ENCODE measurements around the gene FBXL20.

- TF ChIP-seq ZNF155 (tag by site-specific recombination; IDR thresholded peaks at IDR 0.05), result no peak
- TF ChIP-seq ZBTB26 (tag by site-specific recombination; optimal IDR thresholded peaks at IDR 0.05), result no peak
- no peak for TF ChIP-seq TCF7L2 (IDR thresholded peaks at IDR 0.05; ENCODE audit: borderline replicate concordance, low read depth, low read length)
- TF ChIP-seq ZNF544 (tag by site-specific recombination; IDR thresholded peaks at IDR 0.05), result no peak
- TF ChIP-seq, protein P1, sequence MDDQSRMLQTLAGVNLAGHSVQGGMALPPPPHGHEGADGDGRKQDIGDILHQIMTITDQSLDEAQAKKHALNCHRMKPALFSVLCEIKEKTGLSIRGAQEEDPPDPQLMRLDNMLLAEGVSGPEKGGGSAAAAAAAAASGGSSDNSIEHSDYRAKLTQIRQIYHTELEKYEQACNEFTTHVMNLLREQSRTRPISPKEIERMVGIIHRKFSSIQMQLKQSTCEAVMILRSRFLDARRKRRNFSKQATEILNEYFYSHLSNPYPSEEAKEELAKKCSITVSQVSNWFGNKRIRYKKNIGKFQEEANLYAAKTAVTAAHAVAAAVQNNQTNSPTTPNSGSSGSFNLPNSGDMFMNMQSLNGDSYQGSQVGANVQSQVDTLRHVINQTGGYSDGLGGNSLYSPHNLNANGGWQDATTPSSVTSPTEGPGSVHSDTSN (CRISPR knock-in tag; IDR thresholded peaks at IDR 0.05), result no peak
- TF ChIP-seq, protein P2, sequence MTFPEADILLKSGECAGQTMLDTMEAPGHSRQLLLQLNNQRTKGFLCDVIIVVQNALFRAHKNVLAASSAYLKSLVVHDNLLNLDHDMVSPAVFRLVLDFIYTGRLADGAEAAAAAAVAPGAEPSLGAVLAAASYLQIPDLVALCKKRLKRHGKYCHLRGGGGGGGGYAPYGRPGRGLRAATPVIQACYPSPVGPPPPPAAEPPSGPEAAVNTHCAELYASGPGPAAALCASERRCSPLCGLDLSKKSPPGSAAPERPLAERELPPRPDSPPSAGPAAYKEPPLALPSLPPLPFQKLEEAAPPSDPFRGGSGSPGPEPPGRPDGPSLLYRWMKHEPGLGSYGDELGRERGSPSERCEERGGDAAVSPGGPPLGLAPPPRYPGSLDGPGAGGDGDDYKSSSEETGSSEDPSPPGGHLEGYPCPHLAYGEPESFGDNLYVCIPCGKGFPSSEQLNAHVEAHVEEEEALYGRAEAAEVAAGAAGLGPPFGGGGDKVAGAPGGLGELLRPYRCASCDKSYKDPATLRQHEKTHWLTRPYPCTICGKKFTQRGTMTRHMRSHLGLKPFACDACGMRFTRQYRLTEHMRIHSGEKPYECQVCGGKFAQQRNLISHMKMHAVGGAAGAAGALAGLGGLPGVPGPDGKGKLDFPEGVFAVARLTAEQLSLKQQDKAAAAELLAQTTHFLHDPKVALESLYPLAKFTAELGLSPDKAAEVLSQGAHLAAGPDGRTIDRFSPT (tag by site-specific recombination; IDR thresholded peaks at IDR 0.05), result no peak
- no peak for TF ChIP-seq OVOL3 (tag by site-specific recombination; IDR thresholded peaks at IDR 0.05)
- no peak for TF ChIP-seq ZNF133 (tag by site-specific recombination; IDR thresholded peaks at IDR 0.05)
- no peak for TF ChIP-seq ZNF274 (IDR thresholded peaks at IDR 0.05; ENCODE audit: low read length)
- TF ChIP-seq ZNF274 (tag by site-specific recombination; IDR thresholded peaks at IDR 0.05; ENCODE audit: borderline replicate concordance), result no peak
- TF ChIP-seq, protein P3, sequence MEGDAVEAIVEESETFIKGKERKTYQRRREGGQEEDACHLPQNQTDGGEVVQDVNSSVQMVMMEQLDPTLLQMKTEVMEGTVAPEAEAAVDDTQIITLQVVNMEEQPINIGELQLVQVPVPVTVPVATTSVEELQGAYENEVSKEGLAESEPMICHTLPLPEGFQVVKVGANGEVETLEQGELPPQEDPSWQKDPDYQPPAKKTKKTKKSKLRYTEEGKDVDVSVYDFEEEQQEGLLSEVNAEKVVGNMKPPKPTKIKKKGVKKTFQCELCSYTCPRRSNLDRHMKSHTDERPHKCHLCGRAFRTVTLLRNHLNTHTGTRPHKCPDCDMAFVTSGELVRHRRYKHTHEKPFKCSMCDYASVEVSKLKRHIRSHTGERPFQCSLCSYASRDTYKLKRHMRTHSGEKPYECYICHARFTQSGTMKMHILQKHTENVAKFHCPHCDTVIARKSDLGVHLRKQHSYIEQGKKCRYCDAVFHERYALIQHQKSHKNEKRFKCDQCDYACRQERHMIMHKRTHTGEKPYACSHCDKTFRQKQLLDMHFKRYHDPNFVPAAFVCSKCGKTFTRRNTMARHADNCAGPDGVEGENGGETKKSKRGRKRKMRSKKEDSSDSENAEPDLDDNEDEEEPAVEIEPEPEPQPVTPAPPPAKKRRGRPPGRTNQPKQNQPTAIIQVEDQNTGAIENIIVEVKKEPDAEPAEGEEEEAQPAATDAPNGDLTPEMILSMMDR (tag by site-specific recombination; IDR thresholded peaks at IDR 0.05), result no peak
- no peak for TF ChIP-seq ZNF785 (tag by site-specific recombination; IDR thresholded peaks at IDR 0.05)
- no peak for TF ChIP-seq YY1 (tag by site-specific recombination; IDR thresholded peaks at IDR 0.05)
- no peak for TF ChIP-seq ZFP3 (tag by site-specific recombination; IDR thresholded peaks at IDR 0.05; ENCODE audit: low read depth)
- TF ChIP-seq ZNF239 (tag by site-specific recombination; IDR thresholded peaks at IDR 0.05), result no peak
Measured at GRCh38 chr17:39429600-39429999, 28.2 kb upstream of the FBXL20 start.

Measured in HEK293 (cell line).